PFSK-1 (cell line): Measurements from ENCODE around the gene RAB5B.

ENCODE experiments used
- FOXP2 ChIP-seq: optimal IDR thresholded peaks from 2 replicates; pipeline ENCODE3; 2011; ENCODE audit warnings: borderline replicate concordance, control low read depth, inconsistent platforms; ENCODE audit not compliant: insufficient read depth; ENCODE audit errors: extremely low read length, extremely low read depth
- POLR2AphosphoS5 ChIP-seq: IDR thresholded peaks from 2 replicates; pipeline ENCODE4 v1.6.1; 2012; ENCODE audit warnings: low read depth, mild to moderate bottlenecking, control low read depth, low read length, moderate library complexity
- REST ChIP-seq, 2 experiments: IDR thresholded peaks; 2 replicates each; pipeline versions ENCODE4 v1.6.1 to v1.8.0; 2011 to 2012; ENCODE audit warnings: low read depth in 2 of 2, low read length in 2 of 2, control low read depth in 1 of 2, inconsistent platforms in 1 of 2, mild to moderate bottlenecking in 1 of 2, moderate library complexity in 1 of 2; ENCODE audit not compliant: insufficient read depth in 1 of 2
- SIN3A ChIP-seq: IDR thresholded peaks from 2 replicates; pipeline ENCODE4 v1.6.1; 2012; ENCODE audit warnings: mild to moderate bottlenecking, low read length, moderate library complexity, borderline replicate concordance; ENCODE audit not compliant: insufficient read depth
- TAF1 ChIP-seq: IDR thresholded peaks from 2 replicates; pipeline ENCODE4 v1.6.1; 2012; ENCODE audit warnings: low read length, control low read depth, borderline replicate concordance; ENCODE audit not compliant: insufficient read depth

RAB5B gene

GRCh38 chr12:55996201-55996714 is 22.4 kb downstream of the RAB5B start:
- TF ChIP-seq TAF1 = no peak
- TF ChIP-seq SIN3A = no peak
- no peak for TF ChIP-seq POLR2AphosphoS5
- TF ChIP-seq REST (IDR thresholded peaks at IDR 0.05; ENCODE audit: insufficient read depth in 1 of 2, low read depth in 2 of 2, low read length in 2 of 2) = no peak
- TF ChIP-seq FOXP2 = no peak

- TF ChIP-seq FOXP2 = no peak
- TF ChIP-seq POLR2AphosphoS5 = peak; percentile 89
- peak; percentile 23; the same call in 1 of the 2 replicates for TF ChIP-seq SIN3A
- TF ChIP-seq TAF1 = 0 out of 2 replicates have a peak, but pooled peaks have one; percentile 53
- TF ChIP-seq REST (IDR thresholded peaks at IDR 0.05; ENCODE audit: insufficient read depth in 1 of 2, low read depth in 2 of 2, low read length in 2 of 2) = no peak
Observed at GRCh38 chr12:55996715-55997534, 23.0 kb downstream of the RAB5B start, which contains the start of gene SUOX. Gene SUOX, plus strand, starts transcription at chr12:55997276. Its CDS starts 4,946 bp downstream, at chr12:56002222.

- TF ChIP-seq REST (IDR thresholded peaks at IDR 0.05; ENCODE audit: insufficient read depth in 1 of 2, low read depth in 2 of 2, low read length in 2 of 2) = no peak
- no peak for TF ChIP-seq POLR2AphosphoS5
- no peak for TF ChIP-seq TAF1
- TF ChIP-seq FOXP2 = no peak
- no peak for TF ChIP-seq SIN3A
Observed at GRCh38 chr12:55997535-55997859, 23.6 kb downstream of the RAB5B start.

- TF ChIP-seq REST (IDR thresholded peaks at IDR 0.05; ENCODE audit: insufficient read depth in 1 of 2, low read depth in 2 of 2, low read length in 2 of 2) (no peak), POLR2AphosphoS5 (no peak), FOXP2 (no peak), SIN3A (no peak), TAF1 (no peak)
Observed at GRCh38 chr12:56001487-56002100, 27.7 kb downstream of the RAB5B start.
